Suppressor macrophage treated with lipopolysaccharide for 4 hours (primary cell): ENCODE measurements around the gene ABCF2.

Source experiments
- DNase-seq: peaks from one replicate; pipeline ENCODE4 v3.0.0-alpha.2; 2020

The ABCF2 gene

GRCh38 chr7:151191544-151191943, 35.5 kb downstream of the ABCF2 start:
- no peak for DNase-seq

GRCh38 chr7:151189038-151189437, 38.0 kb downstream of the ABCF2 start:
- no peak for DNase-seq

- DNase-seq = no peak
Measured at GRCh38 chr7:151188252-151188542, 38.8 kb downstream of the ABCF2 start.

GRCh38 chr7:151187409-151188251, 39.4 kb downstream of the ABCF2 start:
- no peak for DNase-seq

GRCh38 chr7:151186640-151187408, 40.2 kb downstream of the ABCF2 start, which contains the start of gene ASB10:
ASB10 (minus strand) TSS chr7:151187250; CDS start chr7:151187130, 120 bp downstream.
- DNase-seq = no peak

- DNase-seq = no peak
Measured at GRCh38 chr7:151185762-151186639, 41.0 kb downstream of the ABCF2 start.

GRCh38 chr7:151181011-151181431, 46.0 kb downstream of the ABCF2 start:
- DNase-seq = no peak

- DNase-seq = no peak
Measured at GRCh38 chr7:151179946-151180345, 47.1 kb downstream of the ABCF2 start.

- DNase-seq = no peak
Measured at GRCh38 chr7:151179287-151179860, 47.6 kb downstream of the ABCF2 start.

- no peak for DNase-seq
Measured at GRCh38 chr7:151178831-151179230, 48.2 kb downstream of the ABCF2 start.

GRCh38 chr7:151178236-151178635, 48.8 kb downstream of the ABCF2 start:
- no peak for DNase-seq

- no peak for DNase-seq
Measured at GRCh38 chr7:151177310-151177709, 49.7 kb downstream of the ABCF2 start.

- no peak for DNase-seq
Measured at GRCh38 chr7:151176401-151176800, 50.6 kb downstream of the ABCF2 start.

- no peak for DNase-seq
Measured at GRCh38 chr7:151175793-151176311, 51.2 kb downstream of the ABCF2 start.

GRCh38 chr7:151175047-151175792, 51.8 kb downstream of the ABCF2 start:
- no peak for DNase-seq

GRCh38 chr7:151174246-151175046, 52.6 kb downstream of the ABCF2 start:
- DNase-seq = peak; percentile 20

- DNase-seq = no peak
Measured at GRCh38 chr7:151173386-151174245, 53.4 kb downstream of the ABCF2 start.

GRCh38 chr7:151172273-151173141, 54.5 kb downstream of the ABCF2 start:
- peak; percentile 86 for DNase-seq

GRCh38 chr7:151168787-151169162, 58.2 kb downstream of the ABCF2 start:
- DNase-seq = no peak
